Medulla oblongata (tissue), 1 donor: Measurements from ENCODE around the gene PNMA3.
"Not testable (repeated sequence)": the region's sequence is repeated elsewhere in the genome, so short reads cannot be mapped to it uniquely, and the experiment has no call there.

Experiments
- DNase-seq: peaks from one replicate; pipeline ENCODE4 v3.0.0-alpha.2; 2015; ENCODE audit errors: extremely low spot score

Gene PNMA3

DNA sequence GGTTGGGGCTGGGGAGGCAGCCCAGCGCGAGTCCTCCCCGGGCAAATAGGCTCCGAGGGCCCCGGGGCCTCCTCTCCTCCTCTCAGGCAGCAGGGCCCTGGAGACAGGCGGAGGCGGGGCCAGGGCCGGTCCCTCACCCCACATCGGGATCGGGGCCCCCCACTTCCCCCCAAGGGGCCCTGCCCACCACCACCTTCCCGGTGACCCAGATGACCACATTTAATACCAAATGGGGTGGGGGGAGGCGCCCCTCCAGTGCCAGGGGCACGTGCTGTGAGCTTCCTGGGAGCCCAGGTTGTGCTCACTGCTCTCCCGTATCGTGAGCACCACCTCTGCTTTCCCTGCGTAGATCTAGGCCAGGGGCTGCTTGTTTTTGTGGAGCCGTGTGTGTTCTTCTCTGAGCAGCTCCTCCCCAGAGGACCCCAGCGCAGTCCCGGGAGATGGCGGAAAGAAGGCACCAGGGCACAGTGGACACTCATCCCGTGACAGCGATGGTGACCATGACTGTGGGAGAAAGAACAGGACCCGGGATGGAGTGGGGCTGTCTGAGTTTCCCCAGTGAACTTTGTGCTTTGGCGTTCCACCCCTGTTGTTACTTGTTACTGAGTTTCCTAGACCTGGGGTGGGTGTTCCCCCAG is 18.1 kb downstream of the PNMA3 start:
- DNase-seq = no peak

DNA sequence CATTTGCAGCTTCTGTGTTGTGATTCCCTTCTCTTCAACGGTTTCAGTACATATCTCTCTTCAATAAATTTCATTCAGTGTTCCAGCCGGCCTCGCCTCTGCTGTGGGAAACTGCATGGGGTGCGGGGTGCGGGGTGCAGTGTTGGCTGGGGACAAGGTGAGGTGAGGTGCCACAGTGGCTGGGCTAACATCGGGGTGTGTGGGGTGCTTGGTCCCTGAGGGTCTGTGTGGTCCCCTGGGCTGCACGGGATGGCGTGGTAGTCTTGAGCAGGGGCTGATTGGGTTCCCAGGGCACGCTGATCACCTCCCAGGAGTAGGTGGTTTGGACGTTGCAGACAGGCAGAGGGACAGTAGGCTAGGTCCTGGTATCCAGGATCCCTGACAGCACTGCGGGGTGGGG is 18.7 kb downstream of the PNMA3 start:
- DNase-seq = no peak

DNA sequence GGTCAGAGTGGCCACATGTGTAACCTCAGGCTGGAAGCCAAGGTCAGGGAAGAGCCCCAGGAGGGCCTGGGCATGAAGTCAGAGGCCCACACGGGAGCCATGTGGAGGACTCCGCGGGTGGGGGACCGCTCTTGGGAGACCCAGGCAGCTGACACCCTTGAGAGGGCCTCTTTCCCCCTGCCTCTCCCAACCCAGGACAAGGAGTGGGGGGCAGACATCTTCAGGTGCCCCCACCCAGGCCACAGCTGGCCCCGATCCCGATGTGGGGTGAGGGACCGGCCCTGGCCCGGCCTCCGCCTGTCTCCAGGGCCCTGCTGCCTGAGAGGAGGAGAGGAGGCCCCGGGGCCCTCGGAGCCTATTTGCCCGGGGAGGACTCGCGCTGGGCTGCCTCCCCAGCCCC is 19.1 kb downstream of the PNMA3 start:
- no peak for DNase-seq

DNA sequence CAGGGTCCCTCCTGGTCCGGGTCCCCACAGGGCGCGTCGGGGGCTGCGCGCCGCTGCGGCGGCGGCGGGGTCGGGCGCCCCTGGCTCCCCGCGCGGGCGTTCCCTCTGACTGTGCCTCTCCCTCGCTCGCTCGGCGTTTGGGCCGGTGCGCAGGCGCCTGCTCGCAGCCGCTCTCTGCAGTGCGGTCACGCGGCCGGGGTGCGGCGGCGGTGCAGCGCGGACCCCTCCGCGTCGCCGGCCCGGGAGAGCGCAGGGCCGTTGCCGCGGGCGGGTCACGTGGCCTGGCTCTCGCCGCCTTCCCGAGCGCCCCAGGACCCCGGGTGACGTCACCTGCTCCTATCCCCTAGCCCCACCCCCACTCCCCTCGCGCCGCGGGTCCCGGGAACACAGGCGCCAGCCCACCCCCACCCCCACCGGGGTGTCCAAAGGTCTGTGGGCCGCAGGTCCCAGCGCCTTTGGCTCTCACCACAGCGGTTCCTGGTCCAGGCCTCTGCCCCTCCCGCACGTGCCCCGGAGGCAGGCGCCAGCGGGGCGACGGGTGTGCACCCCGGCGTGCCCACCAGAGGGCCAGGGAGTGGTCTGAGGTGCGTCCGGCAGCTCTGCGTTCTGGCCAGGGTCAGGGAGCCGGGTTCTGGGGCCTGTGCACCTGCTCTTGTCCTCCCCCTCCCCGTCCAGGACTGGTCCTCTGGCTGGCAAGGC is 21.3 kb downstream of the PNMA3 start:
- DNase-seq = not testable (repeated sequence)

DNA sequence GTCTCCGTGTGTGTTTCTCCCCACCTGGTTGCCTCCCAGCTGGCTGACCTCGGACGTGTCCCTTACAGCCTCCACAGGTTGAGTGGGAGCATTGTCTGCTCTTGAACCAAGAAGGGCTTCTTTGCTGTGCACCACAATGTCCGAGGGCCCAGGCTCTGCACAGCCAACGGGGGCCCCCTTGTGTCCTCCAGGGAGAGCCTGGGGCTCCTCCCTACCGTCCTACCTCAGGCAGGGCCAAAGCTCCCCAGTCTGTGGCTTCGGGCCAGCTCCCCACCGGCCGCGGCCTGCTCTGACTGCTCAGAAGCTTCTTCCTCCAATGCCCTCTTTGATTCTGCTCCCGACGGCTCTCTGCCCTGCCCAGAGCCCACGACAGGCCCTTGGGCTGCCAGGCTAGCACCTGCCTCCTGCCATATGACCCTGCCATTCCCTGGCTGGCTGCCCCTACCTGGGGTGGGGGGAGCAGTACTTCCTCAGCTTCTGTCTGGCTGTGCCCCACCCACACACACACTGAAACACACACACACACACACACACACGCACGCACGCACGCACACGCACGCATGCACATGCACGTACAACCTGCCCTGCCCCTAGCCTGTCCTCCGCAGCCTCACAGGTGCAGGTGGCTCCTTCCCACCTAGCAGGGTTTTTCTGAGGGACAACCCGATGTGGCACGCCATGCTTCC is 27.1 kb downstream of the PNMA3 start:
- DNase-seq = not testable (repeated sequence)

DNA sequence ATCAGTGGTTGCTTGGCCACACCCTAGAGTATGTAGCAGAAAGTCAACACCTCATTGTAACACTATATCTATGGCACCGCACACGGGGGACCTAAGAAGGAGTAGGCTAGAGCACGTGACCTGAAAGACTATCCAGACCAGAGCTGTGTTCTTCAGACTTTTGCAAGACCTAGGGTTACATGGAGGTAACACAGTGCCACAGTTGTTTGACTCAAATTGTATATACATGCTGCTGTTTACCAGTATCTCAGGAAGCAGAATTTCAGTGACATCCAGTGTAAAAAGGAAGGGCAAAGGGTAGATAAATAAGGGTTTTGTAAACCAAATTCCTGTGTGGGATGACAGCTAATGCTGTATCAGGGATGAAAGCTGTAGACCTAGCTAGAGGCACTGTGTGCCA is 46.1 kb downstream of the PNMA3 start:
- no peak for DNase-seq

DNA sequence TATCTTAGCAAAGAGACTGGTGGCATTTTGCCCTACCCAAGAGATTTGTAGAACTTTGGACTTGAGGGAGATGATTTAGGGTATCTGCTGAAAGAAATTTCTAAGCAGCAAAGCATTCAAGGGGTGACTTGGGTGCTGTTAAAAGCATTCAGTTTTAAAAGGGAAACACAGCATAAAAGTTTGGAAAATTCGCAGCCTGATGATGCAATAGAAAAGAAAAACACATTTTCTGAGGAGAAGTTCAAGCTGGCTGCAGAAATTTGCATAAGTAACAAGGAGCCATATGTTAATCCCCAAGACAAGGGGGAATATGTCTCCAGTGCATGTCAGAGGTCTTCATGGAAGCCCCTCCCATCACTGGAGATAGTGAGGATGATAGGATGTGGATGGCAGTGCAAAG is 48.7 kb downstream of the PNMA3 start:
- DNase-seq = not testable (repeated sequence)

DNA sequence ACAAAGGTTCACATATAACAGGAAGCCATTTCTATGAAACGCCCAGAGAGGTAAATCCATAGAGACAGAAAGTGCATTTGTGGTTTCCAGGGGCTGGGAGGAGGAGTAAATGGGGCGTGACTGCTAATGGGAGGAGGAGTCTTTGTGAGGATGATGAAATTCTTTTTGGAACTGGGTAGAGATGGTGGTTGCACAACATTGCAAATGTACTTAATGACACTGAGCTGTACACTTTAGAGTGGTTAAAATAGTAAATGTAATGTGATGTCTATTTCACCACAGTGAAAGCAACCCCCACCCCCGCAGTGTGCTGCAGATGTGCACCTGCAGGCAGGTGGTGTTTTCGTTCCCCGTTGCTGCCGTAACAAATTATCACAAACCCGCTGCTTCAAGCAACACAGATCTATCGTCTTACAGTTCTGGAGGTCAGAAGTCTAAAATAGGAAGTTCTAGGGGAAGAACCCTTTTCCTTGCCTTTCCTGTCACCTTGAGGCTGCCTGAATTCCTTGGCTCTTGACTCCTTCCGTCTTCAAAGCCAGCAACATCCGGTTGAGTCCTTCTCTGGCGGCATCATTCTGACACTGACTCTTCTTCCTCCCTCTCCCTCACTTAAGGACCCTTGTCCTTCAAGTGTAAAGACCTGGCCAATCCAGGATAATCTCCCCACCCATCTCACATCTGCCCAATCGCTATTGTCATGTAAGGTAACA is 50.0 kb downstream of the PNMA3 start:
- not testable (repeated sequence) for DNase-seq
